ENCODE measurements around the gene ENG.
"Not testable (repeated sequence)": the region's sequence is repeated elsewhere in the genome, so short reads cannot be mapped to it uniquely, and the experiment has no call there.

ENG gene

DNA sequence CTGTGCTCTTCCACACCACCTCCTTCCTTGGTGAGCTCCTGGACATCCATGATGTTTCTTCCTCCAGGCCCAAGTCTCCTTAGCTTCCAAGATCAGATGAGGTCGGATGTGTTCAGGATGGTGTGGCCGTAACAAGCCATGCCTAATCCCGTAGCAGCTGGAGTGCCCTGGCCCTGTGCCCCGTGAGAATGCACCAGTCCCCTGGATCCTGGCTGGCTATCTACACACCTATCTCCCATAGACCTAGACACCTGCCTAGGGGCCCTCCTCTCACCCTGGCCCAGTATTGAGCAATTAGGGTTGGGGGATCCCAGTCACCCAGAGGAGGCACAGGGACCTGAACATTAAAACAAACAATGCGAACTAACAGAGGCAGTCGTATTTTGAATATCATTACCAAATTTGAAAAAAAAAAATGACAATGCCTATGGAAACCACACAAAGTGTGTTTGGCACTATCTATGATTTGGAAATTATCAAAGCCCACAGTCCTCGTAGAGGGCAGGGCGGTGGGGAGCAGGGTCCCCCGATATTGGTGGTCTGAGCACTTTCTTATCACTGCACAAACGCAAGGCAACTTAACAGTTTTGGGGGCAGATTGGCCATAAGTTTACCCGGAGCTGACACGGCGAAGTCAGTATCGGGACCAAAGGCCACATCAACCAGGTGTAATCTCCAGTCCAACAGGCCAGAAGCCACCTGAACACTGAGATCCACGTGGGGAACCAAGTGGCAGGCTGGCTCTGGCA lies 13.2 kb downstream of the ENG start:
- peak; percentile 30 for DNase-seq

- peak; percentile 82 for DNase-seq
Observed at GRCh38 chr9:127838375-127839078, 15.9 kb downstream of the ENG start.

- DNase-seq, result no peak
Observed at GRCh38 chr9:127837346-127837745, 17.1 kb downstream of the ENG start.

GRCh38 chr9:127836561-127836960 lies 17.9 kb downstream of the ENG start:
- not testable (repeated sequence) for DNase-seq

GRCh38 chr9:127835991-127836516 lies 18.4 kb downstream of the ENG start:
- no peak for DNase-seq

- no peak for DNase-seq
Observed at GRCh38 chr9:127833555-127833954, 20.9 kb downstream of the ENG start.

GRCh38 chr9:127832248-127832647 lies 22.2 kb downstream of the ENG start:
- no peak for DNase-seq

GRCh38 chr9:127829205-127829906 lies 25.1 kb downstream of the ENG start:
- no peak for DNase-seq

DNA sequence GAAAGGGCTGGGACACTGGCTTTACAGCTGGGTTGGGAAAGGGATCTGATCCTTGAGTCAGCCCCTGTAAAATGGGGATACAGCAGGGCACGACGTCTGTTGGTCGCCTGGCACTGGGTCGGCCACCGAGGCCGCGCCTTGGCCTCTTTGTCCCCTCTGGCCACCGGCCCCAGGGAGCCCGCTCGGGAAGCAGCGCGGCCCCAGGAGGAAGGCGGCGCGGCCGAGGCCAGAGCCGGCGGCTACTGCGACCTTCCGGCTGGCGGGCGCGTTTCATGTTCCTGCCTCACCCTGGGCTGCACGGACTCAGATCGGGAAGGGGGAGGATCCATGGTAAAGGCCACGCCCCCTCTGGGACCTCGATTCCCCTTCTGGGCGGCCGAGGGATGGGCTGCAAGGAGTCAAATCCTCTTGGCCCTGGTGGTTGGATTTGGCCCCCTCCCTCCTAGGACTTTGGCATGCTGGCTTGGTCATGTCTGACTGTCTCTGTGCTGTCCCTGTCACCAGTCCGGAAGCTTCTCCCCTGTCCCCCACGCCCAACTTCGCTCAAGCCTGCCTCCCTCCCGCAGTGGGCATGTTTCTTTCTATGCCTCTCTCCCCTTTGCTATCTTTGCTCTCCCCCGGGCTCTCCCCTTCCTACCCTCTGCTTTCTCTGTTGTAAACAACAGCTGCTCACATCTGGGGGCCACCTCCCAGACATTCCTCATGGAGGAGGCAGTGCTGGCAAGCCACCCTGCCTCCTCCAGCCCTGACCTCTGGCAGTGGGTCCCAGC lies 26.0 kb downstream of the ENG start:
- peak; percentile 95 for DNase-seq

- DNase-seq, result no peak
Observed at GRCh38 chr9:127826253-127826913, 28.1 kb downstream of the ENG start.

DNA sequence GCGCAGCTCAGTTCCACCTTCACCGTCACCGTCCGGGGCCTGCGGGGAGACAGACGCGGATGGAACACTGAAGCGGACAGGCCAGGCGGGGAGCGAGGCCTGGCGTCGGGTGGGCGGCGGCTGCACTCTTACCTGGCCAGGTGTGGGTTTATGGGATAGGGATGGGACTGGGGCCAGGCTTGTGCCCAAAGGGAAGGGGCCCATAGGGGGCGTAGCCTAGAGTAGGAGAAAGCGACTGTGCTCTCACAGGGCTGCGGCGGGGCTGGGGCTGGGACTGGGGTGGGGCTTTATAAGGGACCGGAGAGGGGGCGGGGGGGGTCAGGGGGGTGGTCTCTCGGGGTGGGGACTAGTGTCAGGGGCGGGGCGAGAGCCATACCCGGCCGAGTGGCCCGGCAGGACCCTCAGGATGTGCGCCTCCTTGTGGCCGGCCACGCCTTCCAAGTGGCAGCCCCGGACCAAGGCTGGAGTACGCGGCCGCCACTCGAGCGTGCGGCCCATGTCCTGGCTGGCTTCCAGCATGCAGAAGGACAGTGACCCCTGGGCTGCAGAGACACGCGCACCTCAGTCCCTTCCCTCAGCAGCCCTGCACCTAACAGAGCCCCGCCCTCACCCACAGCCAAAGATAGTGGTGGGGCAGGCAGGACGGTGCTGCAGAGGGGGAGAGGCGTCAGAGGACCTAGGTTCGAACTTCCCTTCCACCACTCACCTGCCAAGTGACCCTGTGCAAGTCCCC lies 29.0 kb downstream of the ENG start:
- DNase-seq, result peak; percentile 88

- DNase-seq, result no peak
Observed at GRCh38 chr9:127822108-127822507, 32.4 kb downstream of the ENG start.

GRCh38 chr9:127818574-127818973 lies 35.9 kb downstream of the ENG start:
- DNase-seq, result peak; percentile 47

- DNase-seq, result peak; percentile 53
Observed at GRCh38 chr9:127817881-127818434, 36.5 kb downstream of the ENG start.

- DNase-seq, result no peak
Observed at GRCh38 chr9:127816728-127817127, 37.7 kb downstream of the ENG start.

DNA sequence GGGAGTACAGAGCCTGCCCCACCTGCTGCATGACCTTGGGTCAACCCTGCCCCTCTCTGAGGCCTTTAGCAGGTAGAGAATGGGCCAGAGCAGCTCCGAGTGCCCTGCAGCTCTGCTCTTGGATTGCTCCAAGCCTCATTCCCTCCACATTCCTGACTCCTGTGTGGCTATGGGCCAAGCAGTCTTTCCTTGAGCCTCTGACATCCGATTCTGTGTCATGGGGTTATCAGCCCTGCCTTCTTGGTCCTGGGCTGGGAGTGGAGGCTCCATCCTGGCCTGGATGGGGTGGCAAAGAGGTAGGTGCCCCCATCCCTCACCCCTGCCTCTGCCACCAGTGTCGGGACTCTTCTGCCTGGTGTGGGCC lies 38.1 kb downstream of the ENG start:
- DNase-seq, result no peak

GRCh38 chr9:127815512-127816361 lies 38.7 kb downstream of the ENG start:
- no peak for DNase-seq

GRCh38 chr9:127814619-127815511 lies 39.6 kb downstream of the ENG start:
- DNase-seq, result no peak

- DNase-seq, result no peak
Observed at GRCh38 chr9:127813686-127814226, 40.7 kb downstream of the ENG start.

All from islet precursor cell (in vitro differentiated cells).